NT2/D1 (cell line): ENCODE results near the gene SLC19A2.

Experiments used
- SUZ12 ChIP-seq: IDR thresholded peaks from 2 replicates; pipeline ENCODE4 v1.6.1; 2011; ENCODE audit not compliant: insufficient read length, insufficient read depth; ENCODE audit errors: extremely low read depth
- ZNF274 ChIP-seq: IDR thresholded peaks from 2 replicates; pipeline ENCODE4 v1.6.1; 2011; ENCODE audit warnings: mild to moderate bottlenecking, low read depth, low read length

DNA sequence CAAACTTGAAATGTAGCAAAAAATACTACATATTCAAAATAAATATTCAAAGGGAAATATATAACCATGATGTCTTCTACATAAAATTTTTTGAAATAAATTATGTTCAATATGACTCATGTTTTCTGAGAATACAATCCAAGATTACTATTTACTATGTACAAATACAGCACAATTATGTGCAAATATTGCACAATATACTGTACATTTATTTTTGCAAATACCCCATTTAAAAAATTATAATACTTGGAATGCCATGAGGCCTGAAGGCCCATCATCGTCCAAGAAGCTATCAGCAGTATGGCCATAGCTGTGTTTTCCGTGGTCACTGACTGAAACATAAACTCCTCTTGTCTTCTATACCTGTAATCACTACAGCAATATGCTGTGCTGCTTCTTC, 70.8 kb downstream of the SLC19A2 start:
- TF ChIP-seq SUZ12, result no peak
- no peak for TF ChIP-seq ZNF274
